Smooth muscle cell (in vitro differentiated cells): ENCODE measurements around the gene NUCKS1. TPM values are rescaled to one million over a fixed set of nuclear protein-coding genes. Genes with fewer than 3 reads are reported as not detected.

Experiments used
- DNase-seq: peaks from one replicate; lab custom pipeline; 2025; ENCODE audit not compliant: unreplicated experiment; lab: John Stamatoyannopoulos, UW
- H2AFZ ChIP-seq: fragments of 200-600 bp; sonication (generic); 2 replicates; pipeline ENCODE4 v1.6.0; 2016; ENCODE audit warnings: antibody characterized with exemption, low read depth, mild to moderate bottlenecking
- H3F3A ChIP-seq: fragments of 200-600 bp; sonication (generic); 2 replicates; pipeline ENCODE4 v1.6.0; 2017; ENCODE audit warnings: antibody characterized with exemption, low read depth
- H3K27ac ChIP-seq: fragments of 200-600 bp; sonication (generic); 2 replicates; pipeline ENCODE4 v1.5.1; 2016; ENCODE audit warnings: low read depth, mild to moderate bottlenecking
- H3K27me3 ChIP-seq: fragments of 200-600 bp; sonication (generic); 2 replicates; pipeline ENCODE4 v1.6.1; 2016; ENCODE audit warnings: low read depth, mild to moderate bottlenecking
- H3K36me3 ChIP-seq: fragments of 200-600 bp; sonication (generic); 2 replicates; pipeline ENCODE4 v1.5.1; 2016; ENCODE audit warnings: low read depth
- H3K4me1 ChIP-seq: fragments of 200-600 bp; sonication (generic); 2 replicates; pipeline ENCODE4 v1.5.1; 2016; ENCODE audit warnings: low read depth
- H3K4me2 ChIP-seq: fragments of 200-600 bp; sonication (generic); 2 replicates; pipeline ENCODE4 v1.6.0; 2016; ENCODE audit warnings: mild to moderate bottlenecking
- H3K4me3 ChIP-seq: fragments of 200-600 bp; sonication (generic); 2 replicates; pipeline ENCODE4 v1.5.1; 2016; ENCODE audit warnings: mild to moderate bottlenecking
- H3K79me2 ChIP-seq: fragments of 200-600 bp; sonication (generic); 2 replicates; pipeline ENCODE4 v1.6.0; 2016; ENCODE audit warnings: low read depth, mild to moderate bottlenecking
- H3K9ac ChIP-seq: fragments of 200-600 bp; sonication (generic); 2 replicates; pipeline ENCODE4 v1.6.0; 2016; ENCODE audit warnings: low read depth
- H3K9me3 ChIP-seq: fragments of 200-600 bp; sonication (generic); replicated peaks from 2 replicates; pipeline ENCODE4 v1.5.1; 2016; ENCODE audit warnings: low read depth
- H4K20me1 ChIP-seq: fragments of 200-600 bp; sonication (generic); 2 replicates; pipeline ENCODE4 v1.6.0; 2016; ENCODE audit warnings: low read depth
- CTCF ChIP-seq: fragments of 200-600 bp; sonication (generic); IDR thresholded peaks from 2 replicates; pipeline ENCODE4 v1.5.1; 2017; ENCODE audit warnings: borderline replicate concordance, mild to moderate bottlenecking, antibody characterized with exemption; ENCODE audit not compliant: insufficient read depth, poor library complexity, severe bottlenecking
- WGBS: methylation state at CpG from one replicate; pipeline ENCODE4 v1.1.7; 2016; ENCODE audit warnings: low lambda C conversion rate; 5-methylcytosine and 5-hydroxymethylcytosine counted together
- polyA plus RNA-seq: library from polyadenylated mRNA; unstranded; fragments of >200 nt; fragmentation: Nextera tagmentation; extraction: Ambion mirVana; gene quantifications from 2 replicates; pipeline ENCODE4 v1.2.1, GENCODE V29; 2016
- total RNA-seq: library from RNA; depleted of rRNA; stranded (reverse); fragments of >200 nt; gene quantifications from 2 replicates; pipeline ENCODE4 v1.2.3, GENCODE V29; 2014

Gene NUCKS1
- total and polyA plus RNA-seq, 2 experiments from 2014 or later, result 29.1 to 139 TPM

- Histone ChIP-seq H2AFZ (peak overlapping the region; percentile 96), H4K20me1 (no peaks in the 10 kb centered on the region), H3K4me3 (peak overlapping the region; percentile 84), H3K27me3 (peaks cover 24% of the 10 kb centered on the region), H3K27ac (no peak overlapping the region), H3K36me3 (no peaks in the 10 kb centered on the region), H3K4me2 (peak overlapping the region; percentile 96), H3K4me1 (peaks cover 9% of the 10 kb centered on the region), H3K79me2 (no peaks in the 10 kb centered on the region), H3K9ac (peak overlapping the region; percentile 55), H3F3A (no peaks in the 10 kb centered on the region), H3K9me3 (no peaks in the 10 kb centered on the region)
- WGBS, result 11% methylated on average over 24 of the region's 36 CpGs
- DNase-seq, result no peak
- no peak for TF ChIP-seq CTCF
These were observed 24.4 kb upstream of the NUCKS1 start for GRCh38 chr1:205774198-205775014.

- no peaks in the 10 kb centered on the region for H3K9me3 ChIP-seq
- H3K27me3 ChIP-seq, result peaks cover 24% of the 10 kb centered on the region
- no peak overlapping the region for H3K27ac ChIP-seq
- H3K4me3 ChIP-seq, result no peak overlapping the region
- H3K4me1 ChIP-seq, result peaks cover 9% of the 10 kb centered on the region
- no peak for TF ChIP-seq CTCF
- 73% methylated on average over 2 of the region's 2 CpGs for WGBS
- no peak overlapping the region for H3K9ac ChIP-seq
- no peaks in the 10 kb centered on the region for H3F3A ChIP-seq
- no peaks in the 10 kb centered on the region for H3K79me2 ChIP-seq
- H3K4me2 ChIP-seq, result no peak overlapping the region
- no peak overlapping the region for H2AFZ ChIP-seq
- DNase-seq, result no peak
- H3K36me3 ChIP-seq, result no peaks in the 10 kb centered on the region
- H4K20me1 ChIP-seq, result no peaks in the 10 kb centered on the region
These were observed 22.6 kb upstream of the NUCKS1 start for GRCh38 chr1:205772607-205773032.

GRCh38 chr1:205770618-205771017 lies 20.6 kb upstream of the NUCKS1 start:
- Histone ChIP-seq H3K36me3 (no peaks in the 10 kb centered on the region), H3K9ac (no peak overlapping the region), H3K9me3 (no peaks in the 10 kb centered on the region), H4K20me1 (no peaks in the 10 kb centered on the region), H3K4me1 (peaks cover 9% of the 10 kb centered on the region), H3F3A (no peaks in the 10 kb centered on the region), H3K79me2 (no peaks in the 10 kb centered on the region), H3K27ac (no peak overlapping the region), H3K4me2 (no peak overlapping the region), H3K27me3 (peaks cover 24% of the 10 kb centered on the region), H2AFZ (no peak overlapping the region), H3K4me3 (no peak overlapping the region)
- WGBS, result 77% methylated on average over 4 of the region's 4 CpGs
- DNase-seq, result no peak
- TF ChIP-seq CTCF, result no peak
